ENCODE results near the gene ATF7IP.
"Not testable (repeated sequence)": the region's sequence is repeated elsewhere in the genome, so short reads cannot be mapped to it uniquely, and the experiment has no call there.

The ATF7IP gene

DNA sequence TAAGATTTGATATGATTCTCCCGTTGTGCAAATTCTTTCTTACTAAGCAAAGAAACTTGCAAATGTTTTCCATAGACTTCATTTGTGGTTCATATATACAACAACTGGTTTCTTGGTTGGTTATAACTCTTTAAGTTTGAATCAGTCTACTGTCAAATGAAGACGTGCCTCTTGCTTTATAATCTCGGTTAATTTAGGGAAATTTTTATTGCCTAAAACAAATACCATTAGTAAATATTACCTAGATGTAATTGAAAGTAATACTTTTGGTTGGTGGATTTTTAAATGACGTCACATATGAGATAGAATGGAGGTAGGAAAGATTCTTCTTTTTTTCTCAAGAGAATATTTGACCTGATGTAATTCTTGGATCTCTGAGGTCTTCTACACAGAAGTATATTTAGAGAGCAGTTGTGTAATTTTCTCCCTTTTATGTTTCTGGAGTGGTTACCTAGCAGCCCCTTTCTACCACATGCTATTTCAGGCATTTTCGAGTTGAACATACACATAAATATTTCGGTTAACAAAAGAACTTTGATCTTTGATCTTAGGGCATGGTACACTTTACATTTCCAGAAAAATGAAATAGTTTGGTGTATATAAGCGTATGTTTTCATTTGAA lies 1.7 kb downstream of the ATF7IP start:
- DNase-seq (ENCODE audit: low spot score): peak; percentile 68

DNA sequence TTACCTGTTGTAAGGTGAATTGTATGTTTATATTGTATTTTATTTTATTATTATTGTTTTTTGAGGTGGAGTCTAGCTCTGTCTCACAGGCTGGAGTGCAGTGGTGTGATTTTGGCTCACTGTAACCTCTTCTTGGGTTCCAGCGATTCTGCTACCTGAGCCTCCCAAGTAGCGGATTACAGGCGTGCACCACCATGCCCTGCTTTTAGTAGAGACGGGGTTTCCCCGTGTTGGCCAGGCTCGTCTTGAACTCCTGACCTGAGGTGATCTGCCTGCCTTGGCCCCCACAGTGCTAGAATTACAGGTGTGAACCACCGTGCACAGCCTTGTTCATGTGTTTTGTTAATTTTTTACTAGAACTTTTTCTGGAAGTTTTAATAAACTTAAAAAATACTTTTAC lies 3.8 kb downstream of the ATF7IP start:
- DNase-seq (ENCODE audit: low spot score): no peak

DNA sequence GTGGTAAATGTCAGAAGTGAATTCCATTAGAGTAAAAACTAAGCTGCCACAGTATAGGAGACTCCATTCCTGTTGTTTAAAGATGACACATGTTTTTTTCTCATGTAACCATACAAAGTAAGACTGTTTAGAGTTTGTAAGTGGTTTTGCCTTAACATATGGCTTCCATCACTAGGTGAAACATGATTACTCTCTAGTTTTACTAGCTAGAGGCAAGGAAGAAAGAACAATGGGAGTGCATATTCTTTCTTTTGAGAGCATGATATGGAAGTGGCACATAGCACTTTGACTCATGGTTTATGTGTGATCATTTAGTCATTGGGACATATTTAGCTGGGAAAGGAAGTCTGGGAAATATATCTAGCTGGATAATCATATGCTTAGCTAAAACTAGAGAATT lies 7.7 kb downstream of the ATF7IP start:
- no peak for DNase-seq (ENCODE audit: low spot score)

DNA sequence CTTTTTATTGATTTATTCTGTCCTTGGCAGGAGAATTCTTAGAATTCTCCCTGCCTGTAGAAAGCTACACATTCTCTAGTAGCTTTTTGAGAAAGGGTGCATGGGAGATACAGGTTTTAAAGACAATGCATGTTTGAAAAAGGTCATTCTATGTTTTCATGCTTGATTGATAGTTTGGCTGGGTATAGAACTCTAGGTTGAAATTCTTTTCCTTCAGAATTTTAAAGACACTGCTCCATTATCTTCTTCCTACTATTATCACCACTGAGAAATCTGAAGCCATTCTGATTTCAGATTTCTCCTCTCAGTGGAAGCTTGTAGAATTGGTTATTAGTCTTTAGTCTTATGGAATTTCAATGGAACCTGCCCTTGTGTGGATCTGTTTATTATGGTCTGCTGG lies 14.0 kb downstream of the ATF7IP start:
- DNase-seq (ENCODE audit: low spot score): no peak

DNA sequence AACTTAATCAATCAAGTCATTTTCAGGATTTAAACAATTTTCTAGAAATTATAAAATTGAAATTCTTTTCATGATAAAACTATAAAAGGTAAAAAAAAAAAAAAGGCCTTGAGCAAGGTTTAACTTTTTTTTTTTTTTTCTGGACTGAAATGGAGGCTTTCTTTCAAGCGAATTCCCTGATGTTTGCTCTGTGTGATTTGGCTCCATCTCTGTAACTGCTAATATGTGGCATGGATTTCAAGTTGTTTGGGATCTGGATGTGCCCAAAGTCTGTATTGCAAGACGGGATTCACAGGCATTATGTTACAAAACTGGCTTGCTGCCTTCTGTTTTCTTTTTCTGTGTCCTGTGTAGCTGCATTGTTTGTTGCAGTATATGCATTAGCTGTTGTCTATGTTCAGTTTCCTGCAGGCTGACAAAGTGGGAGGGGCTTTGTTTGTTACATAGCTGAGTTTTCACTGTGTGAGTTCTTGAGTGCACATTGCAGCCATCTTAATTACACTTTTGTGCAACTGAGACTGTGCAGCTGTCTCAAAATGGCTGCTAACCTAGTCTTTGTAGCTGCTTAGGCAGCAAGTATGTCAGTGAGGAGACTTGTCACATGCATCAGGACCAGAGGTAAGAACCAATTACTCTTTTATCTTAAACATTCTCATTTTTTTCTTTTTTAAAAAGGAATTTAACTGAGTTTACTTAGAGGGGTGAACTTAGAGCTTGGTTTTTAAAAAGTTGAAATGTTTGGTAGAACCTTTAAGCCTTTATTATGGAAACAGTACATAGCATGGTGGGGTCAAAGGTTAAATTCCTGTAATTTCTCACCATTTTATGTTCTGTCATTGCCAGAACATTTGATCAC lies 19.5 kb downstream of the ATF7IP start:
- DNase-seq (ENCODE audit: low spot score): peak; percentile 83

DNA sequence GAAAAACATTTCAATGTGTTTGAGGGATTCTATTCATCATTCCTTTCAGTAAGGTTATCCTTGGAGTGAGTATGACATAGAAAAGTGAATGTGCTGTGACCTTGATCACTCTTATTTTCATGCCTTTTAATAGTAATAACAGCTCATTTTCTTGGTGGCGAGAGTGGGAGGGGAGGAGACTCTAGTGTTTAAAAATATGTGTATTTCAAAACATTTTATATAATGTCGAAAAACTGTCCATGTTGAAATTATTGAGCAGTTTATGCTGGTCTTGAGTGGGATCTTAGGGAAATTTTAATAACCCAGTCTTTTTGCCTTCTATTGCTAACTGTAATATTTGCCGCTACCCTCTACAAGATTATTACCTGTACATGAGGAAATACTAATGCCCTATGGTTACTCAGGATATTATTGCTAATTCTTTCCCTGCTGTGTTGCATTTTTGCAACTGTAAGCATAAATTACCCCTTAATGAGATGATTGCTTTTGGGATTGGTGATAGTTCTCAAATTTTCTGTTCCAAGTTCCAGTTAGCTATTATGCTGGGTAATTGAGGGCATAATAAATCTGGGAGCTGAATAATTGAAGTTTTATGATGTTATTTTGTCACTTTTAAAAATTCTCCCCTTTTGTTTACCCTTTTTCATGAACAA lies 21.9 kb downstream of the ATF7IP start:
- no peak for DNase-seq (ENCODE audit: low spot score)

DNA sequence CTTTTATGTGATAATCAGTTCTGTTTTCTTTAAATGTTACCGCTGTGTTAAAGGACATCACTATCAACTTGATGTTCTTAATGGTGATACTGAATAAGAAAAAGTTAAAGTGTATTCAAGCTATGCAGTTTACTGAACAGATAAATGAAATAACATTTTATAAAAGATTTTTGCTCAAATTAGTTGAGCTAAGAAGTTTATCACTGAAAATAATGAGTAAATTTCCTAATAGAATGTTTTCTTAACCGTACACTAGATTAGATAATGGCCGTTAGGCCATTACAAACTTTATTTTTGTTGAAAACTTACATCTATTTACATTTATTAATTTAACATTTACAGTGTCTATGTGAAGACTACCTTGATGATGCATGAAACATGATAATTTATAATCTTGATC lies 25.0 kb downstream of the ATF7IP start:
- no peak for DNase-seq (ENCODE audit: low spot score)

DNA sequence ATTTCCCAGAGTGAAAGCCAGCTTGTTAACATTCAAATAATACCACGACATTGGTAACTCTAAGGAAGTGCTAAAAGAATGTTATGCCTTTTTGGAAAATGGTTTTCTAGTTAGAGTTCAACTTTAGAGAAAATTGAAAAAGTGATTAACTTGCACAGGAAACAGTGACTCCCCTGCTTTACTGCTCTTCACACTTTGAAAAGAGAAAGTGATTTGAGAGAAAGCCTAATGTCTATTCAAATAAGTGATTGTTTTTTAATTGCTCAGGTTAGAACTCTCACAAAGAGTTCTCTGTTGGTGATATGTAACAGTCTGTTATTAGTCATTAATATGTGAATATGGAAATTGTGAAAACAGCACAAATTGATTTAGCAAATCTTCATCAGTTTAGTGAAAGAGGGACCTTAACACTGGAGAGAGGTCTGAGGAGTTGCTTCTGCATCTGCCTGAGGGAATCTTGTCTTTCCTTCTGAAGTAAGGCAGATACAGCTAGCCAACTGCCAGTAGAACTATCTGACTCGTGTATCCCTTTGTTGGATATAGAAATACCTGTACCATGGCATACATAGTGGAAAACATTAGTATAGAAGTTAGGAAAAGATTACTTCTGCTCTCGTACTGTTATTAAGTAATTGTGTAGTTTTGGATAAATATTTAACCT lies 25.5 kb downstream of the ATF7IP start:
- DNase-seq (ENCODE audit: low spot score): peak; percentile 65

DNA sequence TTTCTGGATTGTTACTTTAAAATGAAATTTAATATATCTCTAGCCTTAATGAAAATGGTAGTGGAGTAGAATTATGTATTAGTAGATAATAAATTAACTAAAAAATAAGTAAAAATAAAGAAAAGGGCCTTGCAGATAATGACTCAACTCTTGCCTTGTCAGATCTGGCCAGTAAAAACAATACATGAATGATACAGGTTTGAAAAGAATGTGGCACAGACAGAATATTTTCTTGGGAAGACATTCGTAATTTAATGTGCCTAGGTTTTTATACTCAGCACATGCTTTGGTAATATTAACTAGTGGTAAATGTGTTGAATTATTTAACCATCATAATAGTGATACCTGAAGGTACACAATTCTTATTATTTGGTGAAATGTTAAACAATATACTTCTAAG lies 28.3 kb downstream of the ATF7IP start:
- DNase-seq (ENCODE audit: low spot score): no peak

DNA sequence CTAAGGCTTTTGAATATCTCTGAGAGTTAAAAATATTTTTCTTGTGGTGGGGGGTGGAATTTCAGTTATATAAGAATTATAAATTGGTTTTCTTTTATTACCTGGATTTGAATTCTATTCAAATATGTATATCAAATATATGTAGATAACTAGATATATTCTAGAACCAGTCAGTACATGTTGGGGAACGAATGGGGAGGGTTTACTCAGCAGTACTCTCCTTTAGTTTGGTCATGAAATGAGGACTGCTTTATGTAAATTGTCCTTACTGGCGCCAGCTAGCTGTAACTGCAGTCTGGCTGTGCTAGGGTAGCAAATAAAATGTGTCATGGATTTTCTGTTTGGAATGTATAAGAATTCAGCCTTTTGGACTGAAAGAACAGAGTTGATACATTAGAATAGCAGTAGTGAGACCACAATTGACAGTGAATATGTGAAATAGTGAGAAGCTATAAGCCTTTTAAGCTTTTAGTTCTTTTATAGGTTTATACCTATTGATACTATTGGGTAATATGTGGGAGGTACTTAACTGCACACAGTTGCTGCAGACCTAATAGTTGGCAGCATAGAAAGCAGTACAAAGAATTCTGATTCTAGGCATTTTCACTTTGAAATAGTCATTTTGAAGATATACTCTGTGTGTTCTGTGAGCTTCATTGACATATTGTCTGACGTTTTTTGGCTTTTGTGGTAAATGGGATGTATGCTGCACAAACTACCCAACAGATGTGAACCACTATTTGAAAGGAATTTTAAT lies 29.0 kb downstream of the ATF7IP start:
- DNase-seq (ENCODE audit: low spot score): peak; percentile 77

DNA sequence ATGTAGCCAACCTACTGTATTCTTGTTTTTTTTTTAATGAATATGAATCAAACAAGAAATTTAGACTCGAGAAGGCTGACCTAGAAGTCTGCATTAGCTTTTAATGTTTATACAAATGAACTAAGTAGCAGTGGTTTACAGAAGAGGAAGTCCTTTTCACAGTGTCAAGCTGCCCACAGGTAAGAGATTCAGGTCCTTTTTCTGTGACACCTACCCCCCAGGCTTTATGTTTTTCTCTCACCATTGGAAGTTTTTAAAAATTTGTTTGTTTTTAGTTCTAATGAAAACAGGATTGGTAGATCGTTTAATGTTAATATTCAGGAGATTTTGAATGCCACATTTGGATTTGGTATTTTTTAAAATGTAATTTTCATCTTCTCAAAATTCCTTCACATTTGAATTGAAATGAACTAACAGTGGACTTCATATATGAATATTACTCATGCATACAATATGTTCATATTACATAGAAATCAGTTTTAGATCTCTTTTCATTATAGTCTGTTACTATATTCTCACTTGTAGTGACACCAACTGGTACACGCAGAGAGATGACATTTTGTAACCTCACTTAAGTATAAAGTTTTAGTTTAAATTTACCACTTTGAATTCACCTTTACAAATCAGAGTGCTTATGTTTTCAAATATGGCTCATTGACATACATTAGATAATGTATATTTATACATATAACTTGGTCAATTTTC lies 29.7 kb downstream of the ATF7IP start:
- no peak for DNase-seq (ENCODE audit: low spot score)

DNA sequence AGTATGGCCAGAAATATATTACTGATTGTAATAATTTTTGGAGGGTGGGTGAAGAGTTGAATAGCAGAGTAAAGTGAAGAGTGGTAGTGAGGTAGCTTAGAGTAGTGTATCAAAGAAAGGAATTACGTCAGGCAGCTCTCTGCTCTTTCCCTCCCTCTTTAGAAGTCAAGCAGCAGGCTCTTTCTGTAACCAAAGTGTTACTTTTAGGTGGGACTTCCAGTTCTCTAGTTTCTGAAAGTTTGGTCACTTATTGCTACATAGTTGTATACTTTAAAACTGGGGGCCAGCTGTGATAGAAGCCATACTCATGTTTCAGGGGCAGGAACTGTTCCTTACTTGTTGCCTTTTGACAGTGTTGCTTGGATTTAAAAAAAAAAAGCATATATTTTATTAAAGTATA lies 30.6 kb downstream of the ATF7IP start:
- DNase-seq (ENCODE audit: low spot score): peak; percentile 70

DNA sequence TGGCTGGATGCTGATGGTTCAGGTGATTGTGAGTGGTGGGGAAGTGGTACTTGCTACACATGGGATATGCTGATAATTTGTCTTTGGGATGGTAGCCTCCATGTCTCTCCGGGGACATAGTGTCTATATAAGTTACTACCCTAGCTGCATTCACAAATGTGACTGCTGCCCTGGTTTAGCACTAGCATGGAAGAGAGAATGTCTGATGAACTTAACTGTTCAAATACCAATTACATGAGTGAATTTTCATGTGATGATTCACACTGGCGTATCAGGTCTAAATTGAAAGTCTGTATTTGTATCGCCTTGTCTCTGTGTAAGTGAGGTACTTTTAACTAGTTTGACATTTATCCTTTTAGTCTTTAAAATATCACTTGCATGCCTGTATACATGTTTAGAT lies 34.4 kb downstream of the ATF7IP start:
- peak; percentile 61 for DNase-seq (ENCODE audit: low spot score)

DNA sequence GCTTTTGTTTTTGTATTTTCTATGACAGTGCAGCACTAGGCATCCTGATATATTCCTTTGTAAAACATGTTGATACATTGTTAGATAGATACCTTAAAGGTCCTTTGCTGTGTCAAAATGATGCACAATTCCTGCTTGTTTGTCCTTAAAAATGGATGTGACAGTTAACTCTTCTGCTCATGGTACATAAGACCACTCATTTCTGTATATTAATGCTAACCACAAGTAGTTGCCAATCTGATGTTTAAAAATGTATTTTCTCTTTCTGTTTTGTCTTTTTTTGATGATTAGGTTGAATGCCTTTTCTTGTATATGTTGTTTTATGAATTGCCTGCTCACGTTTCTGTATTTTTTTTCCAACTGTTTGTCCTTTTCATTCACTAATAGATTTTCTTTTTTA lies 35.1 kb downstream of the ATF7IP start:
- DNase-seq (ENCODE audit: low spot score): no peak

DNA sequence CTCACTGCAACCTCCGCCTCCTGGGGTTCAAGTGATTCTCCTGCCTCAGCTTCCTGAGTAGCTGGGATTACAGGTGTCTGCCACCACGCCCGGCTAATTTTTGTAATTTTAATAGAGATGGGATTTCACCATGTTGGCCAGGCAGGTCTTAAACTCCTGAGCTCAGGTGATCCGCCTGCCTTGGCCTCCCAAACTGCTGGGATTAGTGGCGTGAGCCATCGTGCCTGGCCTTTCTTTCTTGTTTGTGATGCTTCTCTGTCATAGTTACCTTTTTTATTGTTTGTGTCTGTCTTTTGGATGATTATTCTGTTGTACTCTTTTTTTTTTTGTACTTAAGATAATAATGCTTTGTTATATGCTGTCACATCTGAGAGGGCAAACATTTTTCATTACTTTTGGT lies 35.8 kb downstream of the ATF7IP start:
- DNase-seq (ENCODE audit: low spot score): not testable (repeated sequence)

DNA sequence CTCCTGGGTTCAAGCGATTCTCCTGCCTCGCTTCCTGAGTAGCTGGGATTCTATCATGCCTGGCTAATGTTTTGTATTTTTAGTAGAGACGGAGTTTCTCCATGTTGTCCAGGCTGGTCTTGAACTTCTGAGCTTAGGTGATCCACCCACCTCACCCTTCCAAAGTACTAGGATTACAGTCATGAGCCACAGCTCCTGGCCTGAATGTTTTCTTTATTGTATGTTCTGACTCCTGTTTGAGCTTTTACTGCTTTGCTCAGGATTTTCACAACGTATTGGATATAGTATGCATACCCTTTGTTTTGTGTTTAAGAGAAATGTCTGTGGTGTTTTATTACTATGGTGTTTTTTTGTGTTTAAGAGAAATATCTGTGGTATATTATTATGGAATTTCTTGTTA lies 37.2 kb downstream of the ATF7IP start:
- no peak for DNase-seq (ENCODE audit: low spot score)

DNA sequence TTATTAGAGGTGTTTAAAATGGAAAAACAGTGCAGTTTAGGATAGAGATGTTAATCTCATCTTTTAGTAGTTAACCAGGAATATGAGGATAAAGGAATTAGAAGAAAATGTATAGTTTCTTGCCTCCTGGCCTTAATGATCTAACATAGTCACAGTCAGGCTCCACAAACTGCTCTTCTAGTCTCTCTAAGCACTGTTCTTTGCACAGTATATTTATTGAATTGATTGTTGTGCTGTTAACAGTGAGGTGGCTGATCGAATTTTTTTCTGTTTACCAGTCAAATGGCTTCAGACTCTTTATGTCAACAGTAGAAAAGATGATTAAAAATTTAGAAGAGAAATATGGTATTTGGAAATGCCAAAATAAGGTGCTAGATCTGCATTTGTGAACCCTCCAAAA lies 37.8 kb downstream of the ATF7IP start:
- DNase-seq (ENCODE audit: low spot score): no peak

DNA sequence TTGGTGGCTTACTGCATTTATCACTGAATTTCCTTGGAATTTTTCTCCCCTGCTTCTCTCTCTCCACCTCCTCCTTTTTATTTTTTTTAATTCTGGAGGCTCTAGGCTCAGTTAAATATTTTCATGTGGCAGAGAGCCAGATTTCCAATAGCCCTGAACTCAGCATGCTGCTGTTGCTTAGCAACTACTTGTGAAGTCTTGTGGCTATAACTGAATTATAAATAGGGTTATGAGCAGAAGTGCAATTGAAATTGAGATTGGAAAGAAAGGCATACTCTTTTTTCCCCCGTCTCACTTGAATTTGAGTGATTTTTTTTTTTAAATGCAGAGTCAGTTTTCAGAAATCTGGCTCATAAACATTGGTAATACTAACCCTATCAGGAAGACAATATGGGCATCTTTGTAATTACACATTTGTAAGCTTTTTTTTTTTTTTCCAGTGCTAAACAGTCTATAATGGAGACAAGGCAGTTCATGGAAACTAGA lies 38.3 kb downstream of the ATF7IP start:
- DNase-seq (ENCODE audit: low spot score): peak; percentile 81

DNA sequence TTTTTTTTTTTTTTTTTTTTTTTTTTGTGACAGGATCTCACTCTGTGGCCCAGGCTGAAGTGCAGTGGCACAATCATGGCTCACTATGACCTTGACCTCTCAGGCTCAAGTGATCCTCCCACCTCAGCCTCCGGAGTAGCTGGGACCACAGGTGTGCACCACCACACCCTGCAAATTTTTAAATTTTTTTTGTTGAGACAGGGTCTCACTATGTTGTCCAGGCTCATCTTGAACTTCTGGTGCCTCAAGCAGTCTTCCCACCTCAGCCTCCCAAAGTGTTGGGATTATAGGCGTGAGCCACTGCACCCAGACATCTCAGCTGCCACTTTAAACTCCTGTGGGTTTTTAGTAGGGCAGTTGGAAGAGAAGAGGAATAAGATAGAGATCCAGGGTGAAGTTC lies 39.9 kb downstream of the ATF7IP start:
- not testable (repeated sequence) for DNase-seq (ENCODE audit: low spot score)

DNA sequence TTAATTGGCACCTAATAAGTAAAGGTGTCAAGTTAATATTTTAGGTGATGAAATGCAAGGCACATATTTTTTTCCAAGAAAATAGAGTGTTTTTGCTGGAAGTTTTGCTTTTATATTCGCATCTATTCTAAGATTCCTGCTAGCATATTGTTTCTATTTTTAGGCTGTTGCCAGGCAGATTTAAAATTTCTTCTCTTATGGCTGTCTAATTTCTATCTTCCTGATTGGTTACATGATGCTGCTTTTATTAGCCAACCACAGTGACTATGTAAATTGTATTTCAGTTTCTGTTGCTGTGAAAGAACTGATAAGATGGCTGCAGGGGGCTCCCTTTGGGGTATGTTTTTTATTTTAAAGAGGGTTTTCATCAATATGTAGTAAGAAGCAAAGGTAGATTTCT lies 42.7 kb downstream of the ATF7IP start:
- DNase-seq (ENCODE audit: low spot score): peak; percentile 38

DNA sequence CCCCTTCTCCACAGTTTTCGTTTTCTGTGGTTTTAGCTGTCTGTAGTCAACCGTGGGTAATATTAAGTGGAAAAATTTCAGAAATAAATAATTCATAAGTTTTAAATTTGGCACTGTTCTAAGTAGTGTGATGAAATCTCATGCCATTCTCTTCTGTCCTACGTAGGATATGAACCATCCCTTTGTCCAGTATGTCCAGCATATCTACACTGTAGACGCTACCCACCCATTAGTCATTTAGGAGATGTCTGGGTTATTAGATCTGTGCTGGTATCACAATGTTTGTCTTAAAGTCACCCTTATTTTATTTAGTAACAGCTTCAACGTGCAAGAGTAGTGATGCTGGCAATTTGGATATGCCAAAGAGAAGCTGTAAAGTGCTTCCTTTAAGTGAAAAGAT lies 44.7 kb downstream of the ATF7IP start:
- DNase-seq (ENCODE audit: low spot score): no peak
